ENCODE data around the gene DRC7.

Gene DRC7

DNA sequence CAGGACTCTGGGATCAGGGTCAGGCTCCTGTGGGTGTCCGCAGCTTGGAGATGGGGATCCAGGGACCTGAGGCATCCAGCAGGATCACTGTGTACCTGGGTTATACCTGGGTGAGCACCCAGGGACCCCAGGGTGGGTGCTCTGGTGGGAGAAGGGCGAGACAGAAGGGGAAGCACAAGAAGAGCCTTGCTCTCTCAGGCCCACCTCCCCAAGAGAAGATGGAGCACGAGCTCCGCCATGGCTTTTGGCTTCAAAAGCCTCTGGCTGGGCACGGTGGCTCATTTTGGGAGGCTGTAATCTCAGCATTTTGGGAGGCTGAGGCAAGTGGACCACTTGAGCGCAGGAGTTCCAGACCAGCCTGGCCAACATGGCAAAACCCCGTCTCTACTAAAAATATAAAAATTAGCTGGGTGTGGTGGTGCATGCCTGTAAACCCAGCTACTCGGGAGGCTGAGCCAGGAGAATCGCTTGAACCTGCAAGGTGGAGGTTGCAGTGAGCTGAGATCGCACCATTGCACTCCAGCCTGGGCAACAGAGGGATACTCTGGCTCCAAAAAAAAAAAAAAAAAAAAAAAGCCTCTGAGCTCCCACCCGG is 8.9 kb downstream of the DRC7 start:
- Histone ChIP-seq H3K36me3 (replicated peaks; ENCODE audit: low read depth, low read length) (no peaks in the 10 kb centered on the region), H3K4me3 (ENCODE audit: low read length) (no peak overlapping the region), H4K20me1 (ENCODE audit: insufficient read depth, low read length) (no peaks in the 10 kb centered on the region)

DNA sequence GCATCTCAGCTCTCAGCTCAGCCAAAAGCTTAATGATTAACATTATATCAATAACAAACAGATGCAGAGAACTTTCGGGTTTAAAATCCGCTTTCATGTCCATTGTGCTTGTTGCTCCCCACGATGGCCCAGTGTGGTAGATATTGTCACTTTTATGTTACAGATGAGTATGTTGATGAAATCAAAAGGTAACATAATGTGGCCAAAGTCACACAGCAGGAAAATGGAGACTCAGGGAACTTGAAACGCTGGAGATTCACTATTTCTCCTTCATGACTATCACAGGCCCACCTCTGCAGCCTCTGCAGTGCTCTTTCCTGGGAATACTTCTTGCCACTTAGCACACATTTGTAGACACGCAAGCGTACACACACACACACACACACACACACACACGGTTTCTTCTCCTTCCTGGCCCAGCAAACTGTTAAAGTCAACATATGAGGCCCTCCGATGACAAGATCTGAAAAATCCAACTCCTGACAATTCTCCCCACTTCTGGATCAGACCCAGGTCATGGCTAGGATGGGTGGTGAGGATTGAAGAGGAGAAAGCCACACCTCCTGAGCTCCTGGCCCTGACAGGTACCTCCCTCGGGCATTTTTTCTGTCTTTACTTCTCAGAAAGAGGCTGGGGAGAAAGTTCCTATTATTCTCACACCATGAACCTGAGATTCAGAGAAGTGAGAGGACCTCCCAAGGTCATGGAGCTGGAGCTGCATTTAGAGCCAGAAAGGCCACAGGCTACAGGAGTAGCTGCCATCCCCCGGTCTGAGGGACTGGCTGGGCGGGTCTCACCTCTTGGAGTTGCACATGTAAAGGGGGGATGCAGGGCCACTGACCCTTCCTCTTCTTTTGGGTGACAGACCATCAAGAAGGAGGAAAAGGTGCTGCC is 9.7 kb downstream of the DRC7 start:
- Histone ChIP-seq H3K79me2 (ENCODE audit: low read length) (no peaks in the 10 kb centered on the region), H3K4me3 (ENCODE audit: low read length) (no peak overlapping the region), H3K4me2 (ENCODE audit: low read length) (no peak overlapping the region), H3K27ac (ENCODE audit: low read length) (no peak overlapping the region), H3K9ac (ENCODE audit: low read length) (no peak overlapping the region), H2AFZ (ENCODE audit: low read depth, low read length) (no peak overlapping the region), H3K4me1 (ENCODE audit: low read length) (no peaks in the 10 kb centered on the region), H3K9me3 (ENCODE audit: insufficient read depth, low read length) (no peaks in the 10 kb centered on the region), H3K27me3 (ENCODE audit: low read depth, low read length) (peaks cover 17% of the 10 kb centered on the region), H3K36me3 (replicated peaks; ENCODE audit: low read depth, low read length) (no peaks in the 10 kb centered on the region), H4K20me1 (ENCODE audit: insufficient read depth, low read length) (no peaks in the 10 kb centered on the region)
- TF ChIP-seq, protein P1, sequence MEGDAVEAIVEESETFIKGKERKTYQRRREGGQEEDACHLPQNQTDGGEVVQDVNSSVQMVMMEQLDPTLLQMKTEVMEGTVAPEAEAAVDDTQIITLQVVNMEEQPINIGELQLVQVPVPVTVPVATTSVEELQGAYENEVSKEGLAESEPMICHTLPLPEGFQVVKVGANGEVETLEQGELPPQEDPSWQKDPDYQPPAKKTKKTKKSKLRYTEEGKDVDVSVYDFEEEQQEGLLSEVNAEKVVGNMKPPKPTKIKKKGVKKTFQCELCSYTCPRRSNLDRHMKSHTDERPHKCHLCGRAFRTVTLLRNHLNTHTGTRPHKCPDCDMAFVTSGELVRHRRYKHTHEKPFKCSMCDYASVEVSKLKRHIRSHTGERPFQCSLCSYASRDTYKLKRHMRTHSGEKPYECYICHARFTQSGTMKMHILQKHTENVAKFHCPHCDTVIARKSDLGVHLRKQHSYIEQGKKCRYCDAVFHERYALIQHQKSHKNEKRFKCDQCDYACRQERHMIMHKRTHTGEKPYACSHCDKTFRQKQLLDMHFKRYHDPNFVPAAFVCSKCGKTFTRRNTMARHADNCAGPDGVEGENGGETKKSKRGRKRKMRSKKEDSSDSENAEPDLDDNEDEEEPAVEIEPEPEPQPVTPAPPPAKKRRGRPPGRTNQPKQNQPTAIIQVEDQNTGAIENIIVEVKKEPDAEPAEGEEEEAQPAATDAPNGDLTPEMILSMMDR (IDR thresholded peaks at IDR 0.05; ENCODE audit: low read depth, low read length) = no peak
- TF ChIP-seq EZH2phosphoT487 (IDR thresholded peaks at IDR 0.05; ENCODE audit: low read depth) = no peak

More for the DNA sequence above, 8.9 kb downstream of the DRC7 start:
- Histone ChIP-seq H2AFZ (ENCODE audit: low read depth, low read length) (no peak overlapping the region), H3K79me2 (ENCODE audit: low read length) (no peaks in the 10 kb centered on the region), H3K9ac (ENCODE audit: low read length) (no peak overlapping the region), H3K4me1 (ENCODE audit: low read length) (no peaks in the 10 kb centered on the region), H3K27ac (ENCODE audit: low read length) (no peak overlapping the region), H3K27me3 (ENCODE audit: low read depth, low read length) (peaks cover 12% of the 10 kb centered on the region), H3K9me3 (ENCODE audit: insufficient read depth, low read length) (no peaks in the 10 kb centered on the region), H3K4me2 (ENCODE audit: low read length) (no peak overlapping the region)
- TF ChIP-seq, protein P1 (IDR thresholded peaks at IDR 0.05; ENCODE audit: low read depth, low read length) = no peak
- TF ChIP-seq EZH2phosphoT487 (IDR thresholded peaks at IDR 0.05; ENCODE audit: low read depth) = no peak

DNA sequence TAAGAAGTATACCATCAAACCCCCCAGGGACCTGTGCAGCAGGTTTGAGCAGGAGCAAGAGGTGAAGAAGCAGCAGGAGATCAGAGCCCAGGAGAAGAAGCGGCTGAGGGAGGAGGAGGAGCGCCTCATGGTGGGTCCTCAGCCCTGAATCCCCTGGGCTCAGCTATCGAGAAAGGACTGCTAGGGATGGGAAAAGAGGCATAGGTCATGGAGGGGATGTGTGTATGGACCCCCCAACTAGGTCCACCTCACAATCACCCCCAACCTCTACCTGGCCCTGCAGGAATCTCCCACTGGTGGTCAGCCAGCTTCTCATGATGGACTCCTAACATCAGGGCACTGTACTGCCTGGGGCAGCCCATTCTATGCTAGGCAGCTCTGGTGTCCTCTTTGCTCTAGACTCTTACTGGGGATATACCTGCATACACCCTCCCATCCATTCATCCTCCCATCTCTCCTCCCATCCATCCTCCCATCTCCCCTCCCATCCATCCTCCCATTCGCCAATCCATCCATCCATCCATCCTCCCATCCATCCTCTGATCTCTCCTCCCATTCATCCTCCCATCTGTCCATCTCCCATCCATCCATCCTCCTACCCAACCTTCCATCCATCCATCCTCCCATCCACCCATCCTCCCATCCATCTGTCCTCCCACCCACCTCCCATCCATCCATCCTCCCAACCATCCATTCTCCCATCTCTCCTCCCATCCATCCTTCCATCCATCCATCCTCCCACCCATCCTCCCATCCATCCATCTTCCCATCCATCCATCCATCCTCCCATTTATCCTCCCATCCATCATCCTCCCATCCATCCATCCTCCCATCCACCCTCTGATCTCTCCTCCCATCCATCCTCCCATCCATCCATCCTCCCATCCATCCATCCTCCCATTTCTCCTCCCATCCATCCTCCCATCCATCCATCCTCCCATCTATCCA is 10.6 kb downstream of the DRC7 start:
- no peak overlapping the region for H3K9ac ChIP-seq (ENCODE audit: low read length)
- H3K79me2 ChIP-seq (ENCODE audit: low read length) = no peaks in the 10 kb centered on the region
- no peaks in the 10 kb centered on the region for H3K4me1 ChIP-seq (ENCODE audit: low read length)
- TF ChIP-seq EZH2phosphoT487 (IDR thresholded peaks at IDR 0.05; ENCODE audit: low read depth) = no peak
- TF ChIP-seq, protein P1 (IDR thresholded peaks at IDR 0.05; ENCODE audit: low read depth, low read length) = no peak
- H2AFZ ChIP-seq (ENCODE audit: low read depth, low read length) = no peak overlapping the region
- no peak overlapping the region for H3K4me3 ChIP-seq (ENCODE audit: low read length)
- H4K20me1 ChIP-seq (ENCODE audit: insufficient read depth, low read length) = no peaks in the 10 kb centered on the region
- no peak overlapping the region for H3K4me2 ChIP-seq (ENCODE audit: low read length)
- H3K27ac ChIP-seq (ENCODE audit: low read length) = no peak overlapping the region
- H3K27me3 ChIP-seq (ENCODE audit: low read depth, low read length) = peaks cover 26% of the 10 kb centered on the region
- no peaks in the 10 kb centered on the region for H3K9me3 ChIP-seq (ENCODE audit: insufficient read depth, low read length)
- no peaks in the 10 kb centered on the region for H3K36me3 ChIP-seq (replicated peaks; ENCODE audit: low read depth, low read length)

All from OCI-LY3 (cell line).